Activated T-helper 1 cell treated with anti-CD3 and anti-CD28 coated beads, Interleukin-12 subunit alpha, Interleukin-12 subunit beta, Interleukin-2, Interleukin-4 antibody, amounts not matched to agents 30 ng/mL and 10 ng/mL and 1 ng/mL, durations not matched to agents 14 hours and 24 hours and 36 hours (primary cell): ENCODE data around the gene STAT5B. TPM values are rescaled to one million over a fixed set of nuclear protein-coding genes. Genes with fewer than 3 reads are reported as not detected.
"Not testable (repeated sequence)": the region's sequence is repeated elsewhere in the genome, so short reads cannot be mapped to it uniquely, and the experiment has no call there.

Experiments
- DNase-seq: peaks from one replicate; pipeline ENCODE4 v3.0.0; 2021; ENCODE audit warnings: low spot score
- H3K27ac Mint-ChIP-seq: one replicate; pipeline ENCODE4 v1.8.0; 2021; ENCODE audit warnings: mild to moderate bottlenecking, mixed read lengths
- H3K27me3 Mint-ChIP-seq: one replicate; pipeline ENCODE4 v1.8.0; 2022; ENCODE audit warnings: mild to moderate bottlenecking, moderate library complexity, mixed read lengths; ENCODE audit not compliant: insufficient read depth
- H3K36me3 Mint-ChIP-seq: one replicate; pipeline ENCODE4 v1.8.0; 2021; ENCODE audit warnings: low read depth, mixed read lengths
- H3K4me1 Mint-ChIP-seq: one replicate; pipeline ENCODE4 v1.8.0; 2021; ENCODE audit warnings: low read depth, mixed read lengths
- H3K4me3 Mint-ChIP-seq: one replicate; pipeline ENCODE4 v1.8.0; 2021; ENCODE audit warnings: mild to moderate bottlenecking, moderate library complexity, mixed read lengths
- H3K9me3 Mint-ChIP-seq: one replicate; pipeline ENCODE4 v1.8.0; 2021; ENCODE audit warnings: mixed read lengths
- intact Hi-C: fragments of 100-400 bp; cut with micrococcal nuclease; formaldehyde crosslinking; loops from one replicate; pipeline ENCODE4 v1.15.1; 2024
- total RNA-seq: library from RNA; stranded (reverse); gene quantifications from 2 replicates; pipeline ENCODE4 v1.2.3, GENCODE V29; 2022

The STAT5B gene
- total RNA-seq, 1 donor from 2014 or later, result 191 TPM

DNA sequence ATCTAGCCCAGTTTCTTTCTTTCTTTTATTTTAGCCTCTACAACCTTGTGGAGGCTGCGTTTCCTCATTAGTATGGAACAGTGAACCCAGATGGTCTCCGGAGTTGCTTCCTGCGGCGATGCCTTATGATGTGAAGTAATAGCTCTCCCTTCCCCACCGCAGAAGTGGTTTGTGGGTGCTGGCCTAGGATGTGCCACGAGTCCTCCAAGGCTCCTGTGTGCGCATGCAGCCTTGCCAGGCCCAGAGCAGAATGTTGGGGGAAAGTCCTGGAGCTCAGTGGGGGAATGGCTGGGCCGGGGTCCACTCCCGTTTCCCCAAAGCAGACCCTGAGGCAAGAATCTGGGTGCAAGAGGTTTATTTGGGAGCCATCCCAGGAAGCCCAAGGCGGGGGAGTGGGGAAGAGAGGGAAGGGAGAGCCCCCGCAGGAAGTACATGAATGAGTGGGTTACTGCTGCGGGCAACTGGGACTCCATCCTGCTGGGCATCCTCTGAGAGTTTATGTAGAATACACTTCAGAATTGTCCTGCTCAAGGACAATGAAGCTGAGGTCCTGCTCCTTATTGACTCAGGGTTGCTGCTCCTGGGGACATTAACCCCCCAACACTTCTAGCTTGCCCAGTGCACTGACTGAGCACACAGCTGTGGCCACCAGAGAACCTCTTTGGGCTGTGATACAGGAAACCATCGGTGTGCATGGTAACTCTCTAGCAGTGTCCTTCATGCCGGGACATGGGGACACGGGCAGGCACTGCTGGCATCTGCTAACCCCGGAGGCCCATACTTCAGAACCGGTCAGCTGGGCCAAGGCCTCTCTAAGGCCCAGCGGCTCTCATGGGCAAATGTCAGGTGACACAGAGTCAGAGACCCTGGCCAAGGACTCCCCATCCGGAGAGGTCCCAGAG is 87.2 kb downstream of the STAT5B start:
- no peak overlapping the region for H3K4me3 Mint-ChIP-seq
- H3K36me3 Mint-ChIP-seq, result peaks cover 3% of the 10 kb centered on the region
- H3K27me3 Mint-ChIP-seq, result no peaks in the 10 kb centered on the region
- no peaks in the 10 kb centered on the region for H3K9me3 Mint-ChIP-seq
- intact Hi-C loops, result no loop called here
- H3K27ac Mint-ChIP-seq, result no peak overlapping the region
- H3K4me1 Mint-ChIP-seq, result peaks cover 23% of the 10 kb centered on the region
- no peak for DNase-seq

DNA sequence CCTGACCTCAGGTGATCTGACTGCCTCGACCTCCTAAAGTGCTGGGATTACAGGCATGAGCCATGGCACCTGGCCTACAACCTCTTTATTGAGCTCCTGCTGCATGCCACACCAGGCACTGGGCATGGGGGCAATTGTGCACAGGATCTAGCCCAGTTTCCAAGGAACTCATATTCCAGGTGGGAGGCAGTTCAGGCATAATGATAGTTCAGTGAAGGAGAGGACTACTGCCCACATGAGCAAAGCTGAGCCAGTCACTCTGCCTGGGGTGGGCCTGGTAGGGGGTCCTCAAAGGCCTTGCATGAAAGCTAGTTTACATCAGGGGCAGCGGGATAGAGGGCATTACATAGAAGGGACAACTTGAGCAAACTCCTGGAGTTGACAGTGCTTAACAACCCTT is 88.4 kb downstream of the STAT5B start:
- intact Hi-C loops, result no loop called here
- no peak overlapping the region for H3K4me3 Mint-ChIP-seq
- no peak for DNase-seq
- H3K27me3 Mint-ChIP-seq, result peaks cover 3% of the 10 kb centered on the region
- H3K27ac Mint-ChIP-seq, result no peak overlapping the region
- H3K4me1 Mint-ChIP-seq, result peaks cover 25% of the 10 kb centered on the region
- H3K9me3 Mint-ChIP-seq, result no peaks in the 10 kb centered on the region
- H3K36me3 Mint-ChIP-seq, result peaks cover 4% of the 10 kb centered on the region

DNA sequence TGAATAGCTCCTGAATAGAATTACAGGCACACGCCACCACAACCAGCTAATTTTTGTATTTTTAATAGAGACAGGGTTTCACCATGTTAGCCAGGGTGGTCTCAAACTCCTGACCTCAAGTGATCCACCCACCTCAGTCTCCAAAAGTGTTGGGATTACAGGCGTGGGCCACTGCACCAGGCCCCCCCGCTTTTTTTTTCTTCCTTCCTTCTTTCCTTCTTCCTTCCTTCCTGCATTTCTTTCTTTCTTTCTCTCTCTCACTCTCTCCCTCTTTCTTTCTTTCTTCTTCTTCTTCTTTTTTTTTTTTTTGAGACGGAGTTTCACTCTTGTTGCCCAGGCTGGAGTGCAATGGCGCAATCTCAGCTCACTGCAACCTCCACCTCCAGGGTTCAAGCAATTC is 90.0 kb downstream of the STAT5B start:
- DNase-seq, H3K9me3 Mint-ChIP-seq, H3K4me3 Mint-ChIP-seq, H3K36me3 Mint-ChIP-seq, H3K27ac Mint-ChIP-seq, H3K27me3 Mint-ChIP-seq, intact Hi-C loops: not testable (repeated sequence)
- H3K4me1 Mint-ChIP-seq, result peaks cover 35% of the 10 kb centered on the region

DNA sequence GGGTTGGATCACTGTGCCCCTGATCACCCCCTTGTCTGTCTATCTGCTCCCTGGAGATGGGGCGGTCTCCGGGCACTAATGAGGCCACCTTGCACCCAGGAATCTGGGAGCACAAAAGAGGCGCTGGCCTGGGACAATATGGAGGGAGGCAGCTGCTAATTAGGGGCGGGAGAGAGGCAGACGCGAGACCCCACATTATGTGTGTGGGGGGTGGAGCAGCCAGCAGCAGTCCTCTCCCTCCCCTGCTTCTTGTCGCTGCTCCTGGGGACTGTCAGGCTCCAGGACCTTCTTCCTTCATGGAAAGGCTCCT is 90.6 kb downstream of the STAT5B start:
- Mint-ChIP-seq H3K27ac (no peak overlapping the region), H3K4me1 (peaks cover 36% of the 10 kb centered on the region), H3K9me3 (no peaks in the 10 kb centered on the region), H3K4me3 (no peak overlapping the region), H3K36me3 (peaks cover 4% of the 10 kb centered on the region), H3K27me3 (peaks cover 7% of the 10 kb centered on the region)
- intact Hi-C loops, result loop anchor here (2.0 kb wide), 2 partner anchors 63 to 103 kb away; partner anchors contain the start of gene STAT5A
- DNase-seq, result no peak

DNA sequence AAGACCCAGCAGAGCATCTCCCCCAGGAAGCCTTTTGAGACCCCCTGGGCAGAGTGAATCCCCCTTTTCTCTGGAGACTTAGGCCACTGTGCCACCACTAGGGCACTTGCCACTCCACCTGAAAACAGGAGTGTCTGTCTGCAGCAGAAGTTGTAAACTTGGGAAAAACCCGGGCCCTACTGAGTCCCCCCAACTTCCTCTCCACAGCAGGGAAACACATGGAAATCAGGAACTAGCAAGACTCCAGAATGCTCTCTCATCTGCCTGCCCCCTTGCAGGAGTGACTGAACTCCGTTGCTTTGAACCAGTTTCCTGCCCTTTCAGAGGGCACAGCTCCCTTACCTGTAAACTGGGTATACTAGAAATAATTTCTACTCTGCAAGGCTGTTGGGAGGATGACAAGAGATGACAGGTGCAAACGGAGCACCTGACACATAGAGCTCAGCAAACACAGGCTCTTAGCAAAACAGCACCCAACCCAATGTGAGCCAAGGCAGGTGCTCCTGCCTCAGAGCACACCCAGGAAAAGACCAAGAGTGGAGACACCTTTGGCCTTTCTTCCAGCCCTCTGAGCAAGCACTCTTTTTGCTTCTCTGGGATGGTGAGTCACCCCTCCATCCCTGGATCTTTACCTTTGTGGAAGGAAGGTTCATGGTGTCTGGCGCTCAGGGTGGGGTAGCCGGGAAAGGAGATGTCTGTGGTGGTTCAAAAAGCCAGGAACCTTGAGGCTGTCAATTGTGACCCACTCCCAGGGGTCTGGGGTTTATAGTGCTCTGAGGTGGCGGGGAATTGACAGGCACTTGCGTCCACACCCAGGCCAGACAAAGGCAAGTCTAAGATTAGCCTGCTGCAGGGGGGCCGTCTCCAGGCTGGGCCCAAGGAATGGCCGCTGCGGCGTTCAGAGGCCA is 91.2 kb downstream of the STAT5B start, which contains the start of gene HCRT:
Gene HCRT (minus strand): TSS at position 740 of the 908 bp plus-strand sequence. CDS start 87 bp downstream, at position 653.
- DNase-seq, result no peak
- Mint-ChIP-seq H3K9me3 (no peaks in the 10 kb centered on the region), H3K4me1 (peaks cover 40% of the 10 kb centered on the region), H3K4me3 (peak within 1 kb of the TSS; percentile 82), H3K27me3 (peaks cover 9% of the 10 kb centered on the region), H3K27ac (peak within 1 kb of the TSS; percentile 85), H3K36me3 (peaks cover 4% of the 10 kb centered on the region)
- intact Hi-C loops, result loop anchor here (2.0 to 5.0 kb wide), 5 partner anchors 64 to 272 kb away; partner anchors contain the start of genes ATP6V0A1 and STAT5A

DNA sequence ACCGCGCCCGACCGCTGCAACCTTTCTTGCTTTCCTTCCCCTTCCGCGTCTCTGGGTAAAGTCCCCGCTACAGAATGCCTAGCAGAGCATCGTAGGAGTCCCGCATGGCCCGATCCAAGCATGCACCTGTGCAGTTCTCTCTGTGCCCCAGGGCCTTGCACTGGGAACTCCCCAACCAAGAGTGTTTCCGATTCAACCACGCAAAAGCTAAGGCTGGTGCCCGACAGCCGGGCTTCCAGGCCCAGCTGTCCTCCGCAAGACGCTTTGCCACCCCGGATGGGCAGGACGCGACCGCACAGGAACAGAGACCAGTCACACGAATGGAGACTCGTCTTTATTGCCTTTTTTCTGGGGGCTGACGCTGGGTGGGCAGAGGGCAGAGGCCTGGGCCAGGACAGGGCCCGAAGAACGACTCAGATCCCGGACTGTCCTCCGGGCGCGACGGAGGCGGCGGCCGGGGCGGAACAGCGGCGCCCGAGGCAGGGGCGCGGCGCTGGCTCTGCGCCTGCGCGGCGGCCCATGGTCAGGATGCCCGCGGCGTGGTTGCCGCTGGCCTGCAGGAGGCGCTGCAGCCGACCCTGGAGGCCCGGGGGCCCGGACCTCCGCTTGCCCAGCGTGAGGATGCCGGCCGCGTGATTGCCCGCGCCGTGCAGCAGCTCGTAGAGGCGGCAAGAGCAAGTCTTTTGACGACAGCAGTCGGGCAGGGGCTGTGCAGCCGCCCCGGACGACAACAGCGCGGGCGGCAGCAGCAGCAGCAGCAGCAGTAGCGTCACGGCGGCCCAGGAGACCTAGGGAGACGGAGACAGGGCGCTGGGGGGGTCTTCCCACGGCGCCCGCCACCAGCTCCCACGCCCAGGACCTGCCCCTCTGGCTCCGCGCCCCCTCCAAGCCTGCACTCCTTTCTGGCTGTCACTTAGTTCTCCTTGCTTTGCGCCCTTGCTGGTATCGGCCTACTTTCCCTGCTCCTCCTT is 92.2 kb downstream of the STAT5B start:
- peak overlapping the region; percentile 95 for H3K27ac Mint-ChIP-seq
- no peaks in the 10 kb centered on the region for H3K9me3 Mint-ChIP-seq
- peaks cover 13% of the 10 kb centered on the region for H3K27me3 Mint-ChIP-seq
- peak overlapping the region; percentile 94 for H3K4me3 Mint-ChIP-seq
- intact Hi-C loops, result loop anchor here (2.0 to 5.0 kb wide), 5 partner anchors 65 to 273 kb away; partner anchors contain the start of genes ATP6V0A1 and STAT5A
- H3K4me1 Mint-ChIP-seq, result peaks cover 50% of the 10 kb centered on the region
- DNase-seq, result peak; percentile 80
- peaks cover 4% of the 10 kb centered on the region for H3K36me3 Mint-ChIP-seq

DNA sequence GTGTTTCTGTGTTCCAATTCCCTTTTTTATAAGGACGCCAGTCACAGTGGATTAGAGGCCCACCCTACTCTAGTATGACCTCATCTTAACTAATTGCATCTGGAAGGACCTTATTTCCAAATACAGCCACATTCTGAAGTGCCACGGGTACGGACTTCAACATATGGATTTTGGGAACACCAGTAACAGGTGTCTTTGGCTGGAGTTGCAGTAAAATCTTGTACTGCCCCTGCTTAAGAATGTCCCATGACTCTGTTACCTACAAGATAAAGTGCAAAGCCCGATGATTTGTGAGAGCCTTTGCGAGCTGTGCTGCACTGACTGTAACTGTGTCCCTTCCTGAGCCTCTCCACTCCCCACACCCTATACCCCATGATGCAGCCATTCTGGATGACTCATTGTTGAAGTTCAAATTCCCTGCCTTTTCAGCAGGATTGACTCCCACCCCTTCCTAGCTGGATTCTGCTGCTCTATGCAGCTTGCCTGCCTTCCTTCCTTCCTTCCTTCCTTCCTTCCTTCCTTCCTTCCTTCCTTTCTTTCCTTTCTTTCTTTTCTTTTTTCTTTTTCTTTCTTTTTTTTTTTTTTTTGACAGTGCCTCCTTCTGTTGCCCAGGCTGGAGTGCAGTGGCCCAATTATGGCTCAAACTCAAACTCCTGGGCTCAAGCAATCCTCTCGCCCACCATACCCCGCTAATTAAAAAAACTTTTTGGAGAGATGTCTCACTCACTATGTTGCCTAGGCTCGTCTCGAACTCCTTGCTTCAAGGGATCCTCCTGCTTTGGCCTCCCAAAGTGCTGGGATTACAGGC is 93.1 kb downstream of the STAT5B start:
- intact Hi-C loops, result loop anchor here (5.0 kb wide), 3 partner anchors 84 to 274 kb away; partner anchors contain the start of gene ATP6V0A1
- Mint-ChIP-seq H3K4me1 (peaks cover 53% of the 10 kb centered on the region), H3K27ac (peak overlapping the region; percentile 95), H3K36me3 (peaks cover 4% of the 10 kb centered on the region), H3K27me3 (peaks cover 15% of the 10 kb centered on the region), H3K4me3 (peak overlapping the region; percentile 94), H3K9me3 (no peaks in the 10 kb centered on the region)
- no peak for DNase-seq

DNA sequence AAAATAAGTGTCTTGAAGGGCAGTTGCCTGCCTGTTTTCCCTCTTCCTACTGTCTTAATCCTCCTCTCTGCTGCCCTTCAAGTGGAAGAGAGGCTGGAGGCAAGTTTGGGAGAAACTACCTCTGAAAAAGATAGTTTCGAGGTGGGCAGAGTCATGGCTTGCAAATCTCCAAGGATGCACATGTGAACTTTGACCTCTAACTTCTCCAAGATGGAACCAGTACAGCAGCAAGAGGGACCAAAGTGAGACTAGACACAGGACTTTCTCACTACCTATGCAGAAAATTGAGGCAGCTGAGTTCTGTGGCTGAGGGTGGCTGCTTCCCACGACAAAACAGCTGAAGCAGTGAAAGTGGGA is 94.4 kb downstream of the STAT5B start:
- Mint-ChIP-seq H3K27ac (no peak overlapping the region), H3K36me3 (peaks cover 7% of the 10 kb centered on the region), H3K9me3 (no peaks in the 10 kb centered on the region), H3K4me3 (peak overlapping the region; percentile 74), H3K4me1 (peaks cover 53% of the 10 kb centered on the region), H3K27me3 (peaks cover 15% of the 10 kb centered on the region)
- intact Hi-C loops, result loop anchor here (1.0 to 5.0 kb wide), 9 partner anchors 12 to 275 kb away; partner anchors contain the start of genes ATP6V0A1, DNAJC7, GHDC and KAT2A
- no peak for DNase-seq

DNA sequence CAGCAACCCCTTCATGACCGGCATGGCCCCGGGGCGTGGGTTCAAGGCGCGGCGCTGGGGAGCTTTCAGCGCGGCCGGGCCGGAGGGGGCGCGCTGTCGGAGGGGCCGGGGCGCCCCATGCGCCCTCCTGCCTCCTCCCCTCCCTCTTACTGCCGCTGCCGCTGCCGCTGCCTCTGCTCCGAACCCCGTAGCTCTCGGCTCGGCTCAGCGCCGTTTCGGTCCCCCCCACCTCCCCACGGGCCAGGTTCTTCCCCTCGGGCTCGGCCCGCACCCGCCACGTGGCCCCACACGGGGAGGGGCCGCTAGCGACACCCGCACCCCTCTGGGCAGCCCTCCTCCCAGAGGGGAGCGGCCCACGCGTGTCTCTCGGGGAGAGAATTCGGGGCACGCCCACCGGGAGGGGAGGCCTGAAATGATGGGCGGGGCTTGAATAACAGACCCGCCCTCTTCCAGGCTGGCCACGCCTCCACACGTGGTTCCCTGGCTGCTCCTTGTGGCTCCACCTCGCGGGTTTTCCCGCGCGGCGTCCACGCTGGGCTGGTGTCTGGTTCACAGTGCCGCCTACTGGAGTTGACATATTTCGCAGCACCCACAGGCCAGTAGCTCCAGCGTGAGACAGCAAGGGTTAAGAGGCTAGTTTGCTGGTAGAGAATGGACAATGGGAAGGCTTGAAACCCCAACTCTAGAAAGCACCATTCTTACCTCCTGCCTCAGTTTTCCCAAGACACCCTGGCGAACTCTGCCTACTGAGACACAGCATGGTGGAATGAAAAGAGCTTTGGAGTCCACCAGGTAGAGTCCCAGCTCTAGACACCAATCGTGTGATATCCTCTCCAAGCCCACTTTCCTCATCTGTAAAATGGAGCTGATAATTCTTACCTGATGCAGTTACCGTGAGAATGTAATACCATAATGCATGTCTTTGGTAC is 95.0 kb downstream of the STAT5B start, which contains the start of gene KCNH4:
Gene KCNH4 (minus strand): TSS at position 221 of the 929 bp plus-strand sequence. CDS start 197 bp downstream, at position 24.
- Mint-ChIP-seq H3K27ac (peak within 1 kb of the TSS; percentile 58), H3K27me3 (peaks cover 15% of the 10 kb centered on the region), H3K36me3 (peaks cover 5% of the 10 kb centered on the region), H3K4me3 (peak within 1 kb of the TSS; percentile 74), H3K4me1 (peaks cover 53% of the 10 kb centered on the region), H3K9me3 (no peaks in the 10 kb centered on the region)
- DNase-seq, result peak; percentile 88
- intact Hi-C loops, result loop anchor here (1.0 to 5.0 kb wide), 9 partner anchors 13 to 276 kb away; partner anchors contain the start of genes ATP6V0A1, DNAJC7, GHDC and KAT2A

DNA sequence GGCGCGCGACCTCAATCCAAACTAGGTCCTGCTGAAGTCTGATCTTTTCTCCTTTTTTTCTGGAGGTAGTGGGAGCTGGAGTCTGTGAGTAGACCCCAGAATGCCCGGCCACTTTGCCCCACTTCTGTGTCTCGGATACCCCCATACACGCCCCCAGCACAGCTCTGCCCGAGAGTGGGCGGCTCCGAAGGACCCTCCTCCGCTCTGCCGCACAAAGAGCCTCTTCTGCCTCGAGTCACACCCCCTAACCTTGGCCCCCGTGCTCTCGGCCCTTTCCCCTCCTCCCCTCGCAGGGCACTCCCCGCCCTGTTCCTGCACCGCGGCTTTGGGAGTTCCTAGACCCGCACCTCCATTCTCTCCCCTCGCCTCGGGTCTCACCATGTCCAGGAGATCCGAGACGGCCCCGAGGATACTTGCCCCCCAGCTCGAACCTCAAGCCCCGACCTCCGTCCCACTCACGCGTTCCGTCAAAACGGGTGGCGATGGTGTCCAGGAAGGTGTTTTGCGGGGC is 95.7 kb downstream of the STAT5B start:
- H3K27me3 Mint-ChIP-seq, result peaks cover 15% of the 10 kb centered on the region
- intact Hi-C loops, result loop anchor here (2.0 to 5.0 kb wide), 5 partner anchors 60 to 277 kb away; partner anchors contain the start of genes ATP6V0A1, DNAJC7 and KAT2A
- H3K9me3 Mint-ChIP-seq, result no peaks in the 10 kb centered on the region
- H3K4me1 Mint-ChIP-seq, result peaks cover 53% of the 10 kb centered on the region
- peaks cover 5% of the 10 kb centered on the region for H3K36me3 Mint-ChIP-seq
- H3K27ac Mint-ChIP-seq, result no peak overlapping the region
- peak overlapping the region; percentile 51 for H3K4me3 Mint-ChIP-seq
- DNase-seq, result no peak
